SH-SY5Y (cell line): ENCODE data around the gene CNTNAP5.

Experiments used
- GATA2 ChIP-seq: IDR thresholded peaks from 2 replicates; pipeline ENCODE4 v1.6.1; 2011; ENCODE audit warnings: mild to moderate bottlenecking, low read depth, low read length
- GATA3 ChIP-seq: IDR thresholded peaks from 2 replicates; pipeline ENCODE4 v1.6.1; 2011; ENCODE audit warnings: low read depth, mild to moderate bottlenecking, low read length, moderate library complexity

- TF ChIP-seq GATA2, result 0 out of 2 replicates have a peak, but pooled peaks have one; percentile 14
- TF ChIP-seq GATA3, result no peak
Observed at GRCh38 chr2:124269348-124269747, 244.3 kb downstream of the CNTNAP5 start.
